Measurements from ENCODE around the gene SYT6.

SYT6 gene

GRCh38 chr1:114154146-114154962 lies 685 bp upstream of the SYT6 start:
- DNase-seq, result no peak

DNA sequence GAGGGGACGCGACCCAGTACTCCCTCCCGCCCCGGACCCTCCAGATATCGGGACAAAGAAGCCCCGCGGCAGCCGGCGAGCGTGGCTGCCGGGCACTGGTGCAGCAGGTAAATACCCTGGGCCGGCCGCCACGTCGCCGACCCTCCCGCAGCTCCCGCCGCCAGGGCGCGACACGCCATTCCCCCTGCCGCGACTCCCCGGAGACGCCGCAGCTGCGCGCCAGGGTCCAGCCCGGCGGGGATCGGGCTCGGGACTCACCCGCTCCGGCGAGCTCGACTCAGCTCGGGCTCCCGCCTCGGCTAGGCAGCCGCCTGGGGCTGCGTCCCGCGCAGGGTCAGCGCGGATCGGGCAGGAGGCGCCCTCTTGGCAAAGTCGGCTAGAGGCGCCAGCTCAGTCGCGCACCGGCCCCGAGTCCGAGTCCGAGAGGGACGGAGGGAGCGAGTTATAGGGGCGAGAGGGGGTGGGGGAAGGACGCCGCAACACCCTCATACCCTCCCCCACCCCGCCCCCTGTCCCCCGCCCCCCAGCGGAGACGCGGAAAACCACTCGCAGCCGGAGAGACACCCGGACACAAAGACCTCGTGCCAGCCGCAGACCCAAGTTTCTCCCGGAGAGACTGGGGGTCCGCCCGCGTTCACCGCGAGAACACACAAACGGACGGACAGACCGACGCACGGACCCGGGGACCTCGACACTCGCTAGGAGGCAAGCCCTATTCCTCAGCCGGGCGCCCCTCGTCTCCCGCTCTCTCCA lies 985 bp downstream of the SYT6 start:
- DNase-seq, result peak; percentile 16 to 46

- no peak for DNase-seq
These were observed 1.6 kb downstream of the SYT6 start for GRCh38 chr1:114152089-114152507.

DNA sequence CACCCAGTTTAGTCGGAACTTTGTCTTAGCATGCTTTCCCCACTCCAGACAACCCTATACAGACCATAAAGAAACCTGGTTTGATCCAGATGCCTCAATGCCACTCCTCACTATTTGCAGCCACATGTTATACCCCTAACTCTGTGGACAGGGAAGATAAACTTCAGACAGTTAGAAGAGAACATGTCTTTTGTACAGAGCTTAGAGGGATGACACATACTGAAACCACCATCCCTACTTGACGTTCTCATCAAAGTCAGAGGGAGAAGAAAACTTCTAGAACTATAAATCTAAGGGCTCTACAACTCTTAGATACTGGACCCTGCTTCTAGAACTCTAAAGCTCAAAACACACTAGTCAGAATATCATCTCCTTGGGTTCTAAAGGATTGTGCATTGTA lies 3.7 kb downstream of the SYT6 start:
- DNase-seq, result no peak

GRCh38 chr1:114149211-114149610 lies 4.5 kb downstream of the SYT6 start:
- no peak for DNase-seq

GRCh38 chr1:114145504-114146151 lies 8.0 kb downstream of the SYT6 start:
- no peak for DNase-seq

- DNase-seq, result peak; percentile 39 to 64
These were observed 9.7 kb downstream of the SYT6 start for GRCh38 chr1:114144016-114144415.

- no peak for DNase-seq
These were observed 14.1 kb downstream of the SYT6 start for GRCh38 chr1:114139540-114139939.

DNA sequence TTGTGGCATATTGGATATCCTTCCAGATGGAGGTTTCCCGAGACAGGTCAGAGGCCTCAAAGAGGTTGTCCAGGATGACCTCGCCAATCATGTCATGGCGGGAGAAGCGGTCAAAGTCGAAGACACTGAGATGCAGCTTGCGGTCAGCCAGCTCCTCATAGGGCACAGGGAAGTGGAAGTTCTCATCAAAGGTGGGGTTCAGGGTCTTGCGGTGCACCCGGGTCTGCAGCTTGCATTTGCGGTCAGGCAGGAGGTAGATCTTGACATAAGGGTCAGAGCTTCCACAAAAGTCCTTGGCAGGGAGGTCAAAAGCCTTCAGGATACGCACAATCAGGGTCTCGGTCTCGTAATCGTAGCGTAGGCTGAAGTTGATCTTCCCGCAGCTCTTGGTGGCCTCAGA lies 16.2 kb downstream of the SYT6 start:
- no peak for DNase-seq

DNA sequence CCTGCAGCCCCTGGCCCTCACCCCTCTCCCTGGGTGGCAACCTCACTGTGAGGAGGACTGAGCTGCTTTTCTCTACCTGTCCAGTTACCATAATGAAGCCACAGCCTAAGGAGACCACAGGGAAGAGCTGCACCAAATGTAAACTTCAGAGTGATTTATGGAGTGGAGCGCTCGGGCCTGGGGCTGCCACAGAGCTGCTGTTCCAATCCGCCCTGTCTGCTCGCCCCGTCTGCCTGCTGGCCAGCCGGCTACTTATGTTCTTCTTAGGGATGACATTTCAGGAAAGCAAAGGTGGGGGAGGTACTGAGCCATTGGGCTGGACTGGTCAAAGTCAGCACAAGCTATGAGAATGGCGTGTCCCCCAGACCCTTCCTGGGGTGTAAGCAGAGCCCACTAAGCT lies 17.9 kb downstream of the SYT6 start:
- no peak for DNase-seq

GRCh38 chr1:114134518-114134917 lies 19.2 kb downstream of the SYT6 start:
- no peak for DNase-seq

- DNase-seq, result no peak
These were observed 20.5 kb downstream of the SYT6 start for GRCh38 chr1:114133129-114133528.

DNA sequence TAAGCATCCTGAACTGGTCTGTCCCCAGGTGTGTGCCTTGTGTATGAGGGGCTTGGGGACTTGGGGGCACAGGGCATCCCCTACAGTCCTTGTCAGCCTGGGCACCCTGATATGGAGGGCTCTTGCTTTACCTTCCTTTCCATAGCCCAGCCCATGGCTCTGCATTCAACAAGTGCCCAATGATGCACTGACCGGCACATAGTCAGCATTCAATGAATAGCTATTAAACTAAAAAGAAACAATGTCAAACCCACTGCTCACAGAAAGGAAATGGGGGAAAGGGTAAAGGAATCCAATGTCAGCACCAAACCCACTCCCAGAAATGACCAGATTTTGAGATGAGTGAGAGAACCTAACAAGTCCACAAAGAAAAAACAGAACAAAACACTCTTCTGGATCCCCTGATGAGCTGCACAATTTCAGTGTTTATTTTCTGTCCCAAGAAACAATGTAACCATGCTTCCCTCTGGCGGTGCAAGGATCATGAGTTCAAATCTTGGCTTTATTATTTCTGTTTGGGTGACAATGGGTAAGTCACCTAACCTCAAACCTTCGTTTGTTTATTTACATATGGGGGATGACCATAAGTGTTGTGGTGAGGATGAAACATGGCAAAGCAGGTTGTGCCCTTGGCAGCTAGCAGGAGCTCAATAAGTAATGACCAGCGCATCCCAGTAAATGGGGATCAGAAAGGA lies 22.0 kb downstream of the SYT6 start:
- no peak for DNase-seq

- DNase-seq, result peak; percentile 33 to 56
These were observed 22.7 kb downstream of the SYT6 start for GRCh38 chr1:114130846-114131525.

DNA sequence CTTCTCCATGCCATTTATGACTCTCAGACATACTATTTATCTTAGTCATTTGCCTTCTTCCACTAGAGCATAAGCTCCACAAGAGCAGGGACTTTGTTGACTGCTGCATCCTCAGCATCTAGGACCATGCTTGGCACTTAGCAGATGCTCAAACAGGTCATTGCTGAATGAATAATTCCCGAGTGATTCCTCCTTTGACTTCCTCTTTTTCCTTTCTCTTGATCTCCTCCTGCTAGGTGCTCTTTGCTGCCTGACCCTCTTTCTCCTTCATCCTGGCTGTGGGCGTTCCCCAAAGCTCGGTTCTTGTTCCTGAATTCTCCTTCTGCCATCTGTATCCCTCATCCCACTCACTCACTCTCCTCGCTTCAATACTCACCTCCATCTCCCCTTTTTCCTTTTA lies 23.5 kb downstream of the SYT6 start:
- DNase-seq, result no peak

GRCh38 chr1:114128293-114128692 lies 25.4 kb downstream of the SYT6 start:
- no peak for DNase-seq

DNA sequence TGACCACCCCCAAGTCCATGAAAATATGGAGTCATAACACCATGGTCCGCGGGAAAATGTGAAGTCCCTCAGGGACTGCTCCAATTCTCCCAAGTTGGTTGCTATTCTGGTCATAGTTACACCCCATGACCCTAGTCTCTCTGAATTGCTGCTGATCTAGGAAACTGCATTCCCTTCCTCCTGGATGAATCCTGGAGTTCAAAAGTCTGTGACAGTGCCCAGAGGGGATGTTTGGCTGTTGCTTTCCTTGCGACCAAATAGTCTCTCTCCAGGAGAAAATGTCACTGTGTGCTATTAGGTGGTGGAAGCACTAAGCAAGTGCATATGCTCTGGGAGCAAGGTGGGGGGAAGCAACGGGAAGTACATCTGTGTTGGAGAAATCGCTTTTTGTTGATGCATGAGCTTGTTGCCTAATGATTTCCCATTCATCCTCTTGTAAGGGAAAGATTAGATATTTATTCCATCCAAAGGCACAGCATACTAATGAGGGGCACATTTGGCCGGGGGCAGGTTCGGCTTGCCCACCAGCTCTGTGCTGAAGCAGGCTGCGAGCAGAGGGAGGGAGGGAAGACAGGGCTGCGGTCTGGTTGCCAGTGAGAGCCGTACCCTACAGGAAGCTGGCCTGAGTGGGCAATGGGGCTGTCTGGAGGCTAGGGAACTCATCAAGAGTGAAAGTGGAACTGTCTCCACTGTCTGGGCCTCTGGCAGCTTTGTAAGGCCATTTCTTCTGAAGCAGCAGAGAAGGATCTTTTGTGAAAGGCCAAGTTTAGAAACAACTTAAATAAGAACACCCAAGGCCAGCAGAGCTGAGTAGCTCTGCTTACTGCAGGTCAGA lies 27.2 kb downstream of the SYT6 start:
- peak; percentile 73 to 85 for DNase-seq

- no peak for DNase-seq
These were observed 29.0 kb downstream of the SYT6 start for GRCh38 chr1:114124644-114125043.

DNA sequence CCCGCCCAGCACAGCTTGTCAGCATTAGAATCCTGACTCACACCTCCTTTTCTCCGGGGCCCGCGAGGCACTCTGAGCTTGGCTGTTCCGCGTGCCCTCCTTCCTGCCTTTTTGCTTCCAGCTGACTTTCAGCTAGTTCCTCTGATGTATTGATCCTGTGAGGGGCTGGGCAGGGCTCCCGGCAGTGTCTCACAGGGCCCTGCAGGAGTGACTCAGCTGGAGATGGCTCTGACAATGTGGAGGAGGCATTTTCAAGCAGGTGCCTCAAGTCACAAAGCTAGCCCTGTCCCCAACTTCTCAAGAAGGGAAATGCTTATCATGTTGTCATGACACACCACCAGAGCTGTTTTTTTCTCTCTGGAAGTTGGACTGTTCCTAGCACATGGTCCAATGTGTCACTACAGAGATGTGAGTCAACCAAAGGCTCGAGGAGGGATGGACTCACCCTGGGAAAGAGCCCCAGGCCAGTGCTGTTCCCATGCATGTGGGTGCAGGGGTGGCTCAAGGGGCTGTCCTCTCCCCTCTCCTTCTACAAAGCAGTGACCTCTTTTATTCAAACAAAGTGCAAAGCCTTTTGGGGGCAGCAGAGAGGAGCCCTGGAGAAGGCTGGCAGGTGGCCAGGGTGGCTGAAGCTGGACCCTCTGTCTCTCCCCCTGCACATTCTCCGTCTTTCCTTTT lies 30.6 kb downstream of the SYT6 start:
- peak; percentile 69 to 88 for DNase-seq

- DNase-seq, result no peak
These were observed 35.2 kb downstream of the SYT6 start for GRCh38 chr1:114118351-114118990.
